Mesenchymal stem cell (in vitro differentiated cells and primary cell): Measurements from ENCODE around the gene IFNA1.
A peak's percentile ranks its signal among the peaks of the same experiment; 100 is the strongest.

Experiments
- DNase-seq: peaks from one replicate; pipeline ENCODE4 v3.0.0-alpha.2; 2013
- H2AFZ ChIP-seq: one replicate; pipeline ENCODE4 v1.6.1; 2013; ENCODE audit warnings: low read depth, mild to moderate bottlenecking, control low read depth, inconsistent platforms, low read length, moderate library complexity
- H2AK5ac ChIP-seq: 2 replicates; pipeline ENCODE4 v1.6.1; 2013; ENCODE audit warnings: low read length, moderate library complexity, mild to moderate bottlenecking, inconsistent platforms; ENCODE audit not compliant: severe bottlenecking
- H2BK120ac ChIP-seq: one replicate; pipeline ENCODE4 v1.6.1; 2013; ENCODE audit warnings: low read depth, mild to moderate bottlenecking, inconsistent platforms, low read length, moderate library complexity
- H2BK12ac ChIP-seq, 2 experiments: one replicate each; pipeline ENCODE4 v1.6.1; 2013; ENCODE audit warnings: inconsistent platforms in 2 of 2, low read length in 2 of 2, mild to moderate bottlenecking in 2 of 2, moderate library complexity in 2 of 2, control low read depth in 1 of 2
- H2BK15ac ChIP-seq: one replicate; pipeline ENCODE4 v1.6.1; 2013; ENCODE audit warnings: mild to moderate bottlenecking, low read depth, inconsistent platforms; ENCODE audit not compliant: poor library complexity, severe bottlenecking
- H2BK5ac ChIP-seq: 2 replicates; pipeline ENCODE4 v1.6.1; 2013; ENCODE audit warnings: low read depth, mild to moderate bottlenecking, low read length, control low read depth, inconsistent platforms; ENCODE audit not compliant: poor library complexity, severe bottlenecking
- H3K14ac ChIP-seq, 2 experiments: one replicate each; pipeline ENCODE4 v1.6.1; 2013; ENCODE audit warnings: inconsistent platforms in 2 of 2, low read length in 2 of 2, control low read depth in 1 of 2, mild to moderate bottlenecking in 1 of 2, moderate library complexity in 1 of 2
- H3K18ac ChIP-seq, 2 experiments: one replicate each; pipeline ENCODE4 v1.6.1; 2013; ENCODE audit warnings: inconsistent platforms in 2 of 2, low read length in 2 of 2, control low read depth in 1 of 2, low read depth in 1 of 2, mild to moderate bottlenecking in 1 of 2
- H3K23ac ChIP-seq, 2 experiments: one replicate each; pipeline ENCODE4 v1.6.1; 2013; ENCODE audit warnings: inconsistent platforms in 2 of 2, low read length in 2 of 2, mild to moderate bottlenecking in 2 of 2, moderate library complexity in 2 of 2, control low read depth in 1 of 2
- H3K27ac ChIP-seq: 2 replicates; pipeline ENCODE4 v1.5.1; 2013; ENCODE audit warnings: mild to moderate bottlenecking, moderate library complexity, low read length, control low read depth, inconsistent platforms; ENCODE audit not compliant: poor library complexity, severe bottlenecking
- H3K27me3 ChIP-seq, 2 experiments: 2 replicates each; pipeline versions ENCODE4 v1.6.1 to v1.7.0; 2013; ENCODE audit warnings: low read length in 2 of 2, mild to moderate bottlenecking in 2 of 2, moderate library complexity in 2 of 2, control low read depth in 1 of 2, inconsistent platforms in 1 of 2; ENCODE audit not compliant: control insufficient read depth in 1 of 2, insufficient read depth in 1 of 2
- H3K36me3 ChIP-seq, 2 experiments: 2 replicates each; pipeline versions ENCODE4 v1.6.1 to v1.7.0; 2013; ENCODE audit warnings: low read length in 2 of 2, control low read depth in 1 of 2, inconsistent platforms in 1 of 2, low read depth in 1 of 2, mild to moderate bottlenecking in 1 of 2; ENCODE audit not compliant: insufficient read depth in 2 of 2, control insufficient read depth in 1 of 2
- H3K4ac ChIP-seq, 2 experiments: one replicate each; pipeline ENCODE4 v1.6.1; 2013; ENCODE audit warnings: inconsistent platforms in 2 of 2, low read length in 2 of 2, mild to moderate bottlenecking in 2 of 2, moderate library complexity in 2 of 2, control low read depth in 1 of 2, low read depth in 1 of 2
- H3K4me1 ChIP-seq: 2 replicates; pipeline ENCODE4 v1.6.1; 2013; ENCODE audit warnings: low read depth, low read length, control low read depth; ENCODE audit not compliant: control insufficient read depth, insufficient read depth
- H3K4me2 ChIP-seq: 2 replicates; pipeline ENCODE4 v1.6.1; 2013; ENCODE audit warnings: low read length, mild to moderate bottlenecking, inconsistent platforms; ENCODE audit not compliant: poor library complexity, severe bottlenecking
- H3K4me3 ChIP-seq, 2 experiments: 2 replicates each; pipeline versions ENCODE4 v1.5.1 to v1.7.0; 2013; ENCODE audit warnings: low read length in 2 of 2, mild to moderate bottlenecking in 2 of 2, control low read depth in 1 of 2, low read depth in 1 of 2; ENCODE audit not compliant: insufficient read depth in 1 of 2
- H3K79me1 ChIP-seq: replicated peaks from 2 replicates; pipeline ENCODE4 v1.6.1; 2013; ENCODE audit warnings: mild to moderate bottlenecking, control low read depth, low read length, inconsistent platforms; ENCODE audit not compliant: poor library complexity, severe bottlenecking
- H3K9ac ChIP-seq: 2 replicates; pipeline ENCODE4 v1.7.0; 2013; ENCODE audit warnings: mild to moderate bottlenecking, low read length, moderate library complexity
- H3K9me3 ChIP-seq: 2 replicates; pipeline ENCODE4 v1.7.0; 2013; ENCODE audit warnings: mild to moderate bottlenecking, low read length; ENCODE audit not compliant: control insufficient read depth
- H4K8ac ChIP-seq: one replicate; pipeline ENCODE4 v1.6.1; 2013; ENCODE audit warnings: inconsistent platforms, mild to moderate bottlenecking, low read length, moderate library complexity
- H4K91ac ChIP-seq: one replicate; pipeline ENCODE4 v1.6.1; 2013; ENCODE audit warnings: mild to moderate bottlenecking, low read length, inconsistent platforms
- WGBS: methylation state at CpG from one replicate; pipeline ENCODE4 v1.1.7; 2013; ENCODE audit warnings: mixed read lengths; 5-methylcytosine and 5-hydroxymethylcytosine counted together

The IFNA1 gene

DNA sequence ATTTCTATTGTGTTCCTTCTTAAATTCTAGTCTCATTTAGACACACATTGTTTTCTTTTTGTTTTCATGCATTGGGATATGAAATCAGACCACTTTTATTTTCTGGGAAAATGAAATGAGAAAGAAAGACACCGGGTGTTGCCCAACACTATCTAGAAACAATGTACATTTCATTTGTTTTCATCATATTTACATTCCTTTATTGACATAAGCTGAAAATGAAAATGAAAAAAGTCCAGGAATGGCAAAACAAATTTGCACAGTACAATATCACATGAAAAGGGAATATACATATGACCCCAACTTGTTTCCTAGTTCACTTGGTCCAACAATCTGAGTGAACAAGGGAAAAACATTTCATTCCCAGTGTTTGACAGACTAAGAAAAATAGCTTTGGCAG is 21.1 kb downstream of the IFNA1 start:
- no peak overlapping the region for H2BK12ac ChIP-seq
- no peak overlapping the region for H3K4ac ChIP-seq
- no peak overlapping the region for H3K9ac ChIP-seq
- no peaks in the 10 kb centered on the region for H3K4me1 ChIP-seq
- WGBS = no CpG with 5 or more reads among the region's 1 CpG
- no peak overlapping the region for H2AK5ac ChIP-seq
- H3K9me3 ChIP-seq = peaks cover 10% of the 10 kb centered on the region
- no peak overlapping the region for H4K91ac ChIP-seq
- no peak overlapping the region for H4K8ac ChIP-seq
- H3K23ac ChIP-seq = no peak overlapping the region
- no peak overlapping the region for H2AFZ ChIP-seq
- H2BK120ac ChIP-seq = no peak overlapping the region
- no peak overlapping the region for H3K27ac ChIP-seq
- no peak overlapping the region for H3K4me3 ChIP-seq
- DNase-seq = no peak
- H3K27me3 ChIP-seq = no peaks in the 10 kb centered on the region
- no peak overlapping the region for H3K18ac ChIP-seq
- H3K79me1 ChIP-seq = no peaks in the 10 kb centered on the region
- no peak overlapping the region for H2BK15ac ChIP-seq
- H2BK5ac ChIP-seq = no peak overlapping the region
- H3K4me2 ChIP-seq = no peak overlapping the region
- H3K14ac ChIP-seq = no peak overlapping the region
- peaks cover 8 to 53% of the 10 kb centered on the region in 2 experiments for H3K36me3 ChIP-seq

DNA sequence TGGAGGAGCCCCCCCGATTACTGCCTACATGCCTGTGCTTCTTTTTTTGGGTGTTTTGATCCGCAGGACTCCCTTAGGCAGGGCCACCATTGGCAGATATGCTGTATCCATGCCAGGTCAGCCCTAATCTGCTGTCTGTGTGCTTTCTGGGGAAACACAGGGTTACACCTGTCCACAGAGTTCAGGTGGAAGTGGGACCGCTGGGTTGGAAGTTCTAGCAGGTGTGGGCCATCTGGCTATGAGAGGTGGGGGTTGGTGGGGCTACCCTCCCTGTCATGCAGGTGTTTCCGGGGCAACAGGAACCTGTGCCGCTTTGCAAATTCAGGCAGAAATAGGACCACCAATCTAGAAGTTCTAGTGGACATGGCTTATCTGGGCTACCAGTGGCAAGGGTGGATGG is 24.9 kb downstream of the IFNA1 start:
- H4K8ac ChIP-seq = no peak overlapping the region
- H3K4me2 ChIP-seq = no peak overlapping the region
- H3K36me3 ChIP-seq = peaks cover 8 to 69% of the 10 kb centered on the region in 2 experiments
- DNase-seq = no peak
- no peaks in the 10 kb centered on the region for H3K4me1 ChIP-seq
- no peak overlapping the region for H2AFZ ChIP-seq
- H3K9ac ChIP-seq = no peak overlapping the region
- H3K4ac ChIP-seq = no peak overlapping the region
- no peak overlapping the region for H3K18ac ChIP-seq
- H3K79me1 ChIP-seq = no peaks in the 10 kb centered on the region
- H3K27me3 ChIP-seq = no peaks in the 10 kb centered on the region
- H3K14ac ChIP-seq = no peak overlapping the region
- H2BK120ac ChIP-seq = no peak overlapping the region
- no peak overlapping the region for H2AK5ac ChIP-seq
- H3K9me3 ChIP-seq = peaks cover 10% of the 10 kb centered on the region
- H3K4me3 ChIP-seq = no peak overlapping the region
- H2BK5ac ChIP-seq = no peak overlapping the region
- H3K23ac ChIP-seq = no peak overlapping the region
- H2BK12ac ChIP-seq = no peak overlapping the region
- H4K91ac ChIP-seq = no peak overlapping the region
- H2BK15ac ChIP-seq = no peak overlapping the region
- whole genome bisulfite sequencing = 92% methylated on average over 5 of the region's 5 CpGs
- no peak overlapping the region for H3K27ac ChIP-seq

DNA sequence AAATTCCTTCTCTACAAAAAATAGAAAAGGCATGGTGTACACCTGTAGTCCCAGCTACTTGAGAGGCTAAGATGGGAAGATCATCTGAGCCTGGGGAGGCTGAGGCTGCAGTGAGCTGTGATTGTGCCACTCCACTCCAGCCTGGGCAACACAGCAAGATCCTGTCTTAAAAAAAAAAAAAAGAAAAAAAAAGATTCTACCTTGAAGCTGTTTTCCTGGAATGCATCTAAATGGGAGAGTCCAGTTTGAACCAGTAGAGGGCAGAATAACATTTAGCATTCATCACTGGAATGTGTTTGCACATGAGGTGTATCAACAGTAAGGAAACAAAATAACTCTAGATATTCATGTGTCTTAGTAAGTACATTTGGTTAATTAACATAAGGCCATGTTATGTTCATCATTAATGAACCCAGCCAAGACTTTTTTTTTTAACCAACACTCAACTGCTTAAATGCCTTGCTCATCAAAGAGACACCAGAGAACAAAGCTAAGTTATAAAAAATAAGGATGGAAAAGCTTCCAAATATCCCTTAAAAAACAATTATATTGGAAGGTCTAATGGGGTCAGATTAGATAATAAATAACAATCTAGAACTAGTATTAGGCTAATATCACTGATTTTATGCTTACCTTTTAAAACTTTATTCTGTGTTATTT is 25.8 kb downstream of the IFNA1 start:
- Histone ChIP-seq H3K36me3 (peaks cover 8 to 76% of the 10 kb centered on the region in 2 experiments), H4K8ac (no peak overlapping the region), H3K9me3 (peaks cover 10% of the 10 kb centered on the region)

DNA sequence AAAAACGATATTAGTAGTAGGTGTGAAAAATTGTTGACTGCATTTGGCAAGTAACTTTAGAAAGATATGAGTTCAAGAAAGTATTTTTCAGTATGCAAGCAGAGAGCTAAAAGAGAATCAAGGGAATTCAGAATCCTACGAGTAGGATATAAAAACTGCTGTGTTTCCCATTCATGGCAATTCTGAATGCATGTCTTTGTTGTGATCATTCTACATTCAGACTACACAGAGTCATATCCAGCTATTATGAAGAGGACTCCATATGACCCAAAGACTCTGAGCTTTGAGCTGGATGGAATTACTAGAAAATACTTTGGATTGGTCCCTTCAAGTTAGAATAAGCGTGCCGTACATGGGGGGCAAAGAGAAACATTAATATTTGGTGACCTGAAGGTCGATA is 29.9 kb downstream of the IFNA1 start:
- H2AFZ ChIP-seq = no peak overlapping the region
- H3K27ac ChIP-seq = no peak overlapping the region
- H3K36me3 ChIP-seq = peaks cover 9 to 80% of the 10 kb centered on the region in 2 experiments
- H3K23ac ChIP-seq = no peak overlapping the region
- no peak overlapping the region for H3K4me2 ChIP-seq
- H4K8ac ChIP-seq = no peak overlapping the region
- no peak overlapping the region for H3K4ac ChIP-seq
- H2AK5ac ChIP-seq = no peak overlapping the region
- H3K9ac ChIP-seq = no peak overlapping the region
- no peak overlapping the region for H2BK15ac ChIP-seq
- H3K27me3 ChIP-seq = no peaks in the 10 kb centered on the region
- H2BK12ac ChIP-seq = no peak overlapping the region
- no peaks in the 10 kb centered on the region for H3K79me1 ChIP-seq
- H3K4me1 ChIP-seq = no peaks in the 10 kb centered on the region
- DNase-seq = no peak
- 88% methylated on average over 5 of the region's 5 CpGs for WGBS
- no peak overlapping the region for H4K91ac ChIP-seq
- H3K18ac ChIP-seq = no peak overlapping the region
- no peak overlapping the region for H2BK5ac ChIP-seq
- no peak overlapping the region for H2BK120ac ChIP-seq
- H3K9me3 ChIP-seq = no peaks in the 10 kb centered on the region
- no peak overlapping the region for H3K14ac ChIP-seq
- H3K4me3 ChIP-seq = no peak overlapping the region

More for the DNA sequence above, 25.8 kb downstream of the IFNA1 start:
- no peak overlapping the region for H3K4me2 ChIP-seq
- H3K4me3 ChIP-seq = no peak overlapping the region
- no peak overlapping the region for H3K27ac ChIP-seq
- no peak overlapping the region for H3K14ac ChIP-seq
- H2BK12ac ChIP-seq = no peak overlapping the region
- H4K91ac ChIP-seq = no peak overlapping the region
- no peak overlapping the region for H3K4ac ChIP-seq
- peak; percentile 67 for DNase-seq
- no peaks in the 10 kb centered on the region for H3K79me1 ChIP-seq
- H3K27me3 ChIP-seq = no peaks in the 10 kb centered on the region
- no peaks in the 10 kb centered on the region for H3K4me1 ChIP-seq
- no peak overlapping the region for H3K23ac ChIP-seq
- no peak overlapping the region for H3K9ac ChIP-seq
- no peak overlapping the region for H2BK15ac ChIP-seq
- no peak overlapping the region for H2BK120ac ChIP-seq
- H3K18ac ChIP-seq = no peak overlapping the region
- no peak overlapping the region for H2AFZ ChIP-seq
- no peak overlapping the region for H2AK5ac ChIP-seq
- H2BK5ac ChIP-seq = no peak overlapping the region
